Pancreas (tissue), 10 donors: ENCODE measurements around the gene AACS. TPM values are rescaled to one million over a fixed set of nuclear protein-coding genes. Genes with fewer than 3 reads are reported as not detected.

Experiments used
- ATAC-seq, 4 donors: fragments of 200-7000 bp; cut with Tn5 transposase; one replicate each; pipeline versions ENCODE4 v1.8.0 to v1.9.1; 2020; ENCODE audit warnings: mild to moderate bottlenecking in 4 of 4, moderate library complexity in 4 of 4
- DNase-seq, 6 donors: peaks; one replicate each; pipeline ENCODE4 v3.0.0-alpha.2; 2020
- FAIRE-seq: peaks from 2 replicates; lab custom pipeline; 2012; peaks lifted over from hg19 to GRCh38; lab: Jason Lieb, UNC
- H3K27ac ChIP-seq, 4 donors: fragments of 200-600 bp; sonication (generic); 1 replicate in 3 of 4; 2 replicates in 1 of 4; pipeline versions ENCODE4 v1.5.0 to v1.8.0; 2020
- H3K27me3 ChIP-seq, 4 donors: fragments of 200-600 bp; one replicate each; pipeline ENCODE4 v1.8.0; 2021
- H3K36me3 ChIP-seq, 3 donors: fragments of 200-600 bp; sonication (generic) in 1 of 3; one replicate each; pipeline versions ENCODE4 v1.5.0 to v1.8.0; 2020 to 2021
- H3K4me1 ChIP-seq, 3 donors: fragments of 200-600 bp; one replicate each; pipeline ENCODE4 v1.8.0; 2021
- H3K4me3 ChIP-seq, 4 donors: fragments of 200-600 bp; sonication (generic) in 2 of 4; one replicate each; pipeline versions ENCODE4 v1.5.0 to v1.8.0; 2020 to 2021
- H3K9me3 ChIP-seq, 4 donors: fragments of 200-600 bp; one replicate each; pipeline ENCODE4 v1.8.0; 2021
- CTCF ChIP-seq, 4 donors: fragments of 200-600 bp; sonication (generic) in 3 of 4; IDR thresholded peaks; one replicate each; pipeline versions ENCODE4 v1.5.0 to v1.8.0; 2021; ENCODE audit warnings: antibody characterized with exemption in 4 of 4
- WGBS, 2 donors: extraction: QIAGEN DNeasy Blood & Tissue Kit; methylation state at CpG; one replicate each; pipeline ENCODE4 v1.1.7; 2013; 5-methylcytosine and 5-hydroxymethylcytosine counted together
- intact Hi-C, 3 donors: fragments of 100-400 bp; cut with DNase I; formaldehyde crosslinking; loops; one replicate each; pipeline versions ENCODE4 v1.11.1 to v1.14.2; 2022
- polyA plus RNA-seq, 2 donors: library from polyadenylated mRNA; stranded (reverse); fragments of 200-250 nt; gene quantifications; one replicate each; pipeline ENCODE4 v1.2.3, GENCODE V29; 2013
- total RNA-seq, 6 donors: library from RNA; stranded (reverse); fragmentation: NEBNext Ultra II Directional in 4 of 6; extraction: Animal tissue kit (Norgen Biotek cat#: 25700) in 4 of 6; gene quantifications; one replicate each; pipeline versions ENCODE4 v1.2.1 to v1.2.4, GENCODE V29; 2021 to 2023
- donor health status: healthy with polysubstance abuse.
- donor health status: DM: no; HTN: no; CAD: no; lungs with moderate emphysema.
- donor health status: DM: no; HTN: no; CAD: no.
- donor health status: control.
- donor health status: control.
- donor health status: Bipolar disorder and iron deficiency.
- donor health status: DM: yes; HTN: yes; CAD: no.
- donor health status: DM: no; HTN: no; CAD: no.
- donor health status: DM: no; HTN: no; CAD: no.
- donor health status: DM: yes; HTN: yes; CAD: no.

The AACS gene
- total and polyA plus RNA-seq, 8 donors: 11.0 to 21.4 (median 15.5) TPM

GRCh38 chr12:125163148-125163547, 97.9 kb downstream of the AACS start:
- no peaks in the 10 kb centered on the region for H3K27me3 ChIP-seq
- H3K4me3 ChIP-seq: no peak overlapping the region
- FAIRE-seq (no peak), ATAC-seq (no peak), DNase-seq (no peak)
- H3K9me3 ChIP-seq: no peaks in the 10 kb centered on the region
- no peaks in the 10 kb centered on the region for H3K36me3 ChIP-seq
- TF ChIP-seq CTCF (IDR thresholded peaks at IDR 0.05): no peak
- H3K27ac ChIP-seq: no peak overlapping the region
- no peaks in the 10 kb centered on the region for H3K4me1 ChIP-seq
- intact Hi-C loops: no loop called here
- 72 to 74% methylated on average over 12 of the region's 12 CpGs for WGBS, 2 donors

- no peak overlapping the region for H3K4me3 ChIP-seq
- H3K9me3 ChIP-seq: no peaks in the 10 kb centered on the region
- ATAC-seq: no peak
- 87 to 94% methylated on average over 8 of the region's 8 CpGs for WGBS, 2 donors
- no peak overlapping the region for H3K27ac ChIP-seq
- no peaks in the 10 kb centered on the region for H3K36me3 ChIP-seq
- H3K4me1 ChIP-seq: no peaks in the 10 kb centered on the region
- no peaks in the 10 kb centered on the region for H3K27me3 ChIP-seq
- no peak for TF ChIP-seq CTCF (IDR thresholded peaks at IDR 0.05)
- intact Hi-C loops: no loop called here
- no peak for DNase-seq
- no peak for FAIRE-seq
These were observed 99.3 kb downstream of the AACS start for GRCh38 chr12:125164541-125164940.

GRCh38 chr12:125166041-125166440, 100.8 kb downstream of the AACS start:
- WGBS, 2 donors: 79 to 86% methylated on average over 4 of the region's 4 CpGs
- H3K27ac ChIP-seq: no peak overlapping the region
- H3K4me1 ChIP-seq: no peaks in the 10 kb centered on the region
- no peak for DNase-seq
- TF ChIP-seq CTCF (IDR thresholded peaks at IDR 0.05): no peak
- H3K4me3 ChIP-seq: no peak overlapping the region
- no peak for ATAC-seq
- no peaks in the 10 kb centered on the region for H3K9me3 ChIP-seq
- FAIRE-seq: no peak
- no peaks in the 10 kb centered on the region for H3K27me3 ChIP-seq
- H3K36me3 ChIP-seq: no peaks in the 10 kb centered on the region
- intact Hi-C loops: no loop called here

- no peak for FAIRE-seq
- TF ChIP-seq CTCF (IDR thresholded peaks at IDR 0.05): no peak
- Histone ChIP-seq H3K36me3 (no peaks in the 10 kb centered on the region), H3K9me3 (no peaks in the 10 kb centered on the region), H3K27me3 (no peaks in the 10 kb centered on the region), H3K4me3 (no peak overlapping the region), H3K4me1 (no peaks in the 10 kb centered on the region), H3K27ac (no peak overlapping the region)
- DNase-seq: no peak
- no peak for ATAC-seq
- WGBS, 2 donors: 63 to 84% methylated on average over 3 of the region's 3 CpGs
- intact Hi-C loops: no loop called here
These were observed 102.4 kb downstream of the AACS start for GRCh38 chr12:125167658-125168057.

GRCh38 chr12:125169451-125169850, 104.2 kb downstream of the AACS start:
- TF ChIP-seq CTCF (IDR thresholded peaks at IDR 0.05): no peak
- H3K27me3 ChIP-seq: no peaks in the 10 kb centered on the region
- no peaks in the 10 kb centered on the region for H3K9me3 ChIP-seq
- no peak for FAIRE-seq
- H3K4me3 ChIP-seq: no peak overlapping the region
- H3K27ac ChIP-seq: no peak overlapping the region
- no peaks in the 10 kb centered on the region for H3K36me3 ChIP-seq
- intact Hi-C loops: no loop called here
- no peaks in the 10 kb centered on the region for H3K4me1 ChIP-seq
- DNase-seq: no peak
- 53 to 62% methylated on average over 2 of the region's 2 CpGs for WGBS, 2 donors
- ATAC-seq: no peak
